MM.1S (cell line): ENCODE results near the gene KDELR3.

Experiments used
- DNase-seq: peaks from one replicate; pipeline ENCODE4 v3.0.0-alpha.2; 2015
- H2AFZ ChIP-seq: fragments of 300-600 bp; sonication (generic); 2 replicates; pipeline ENCODE4 v1.6.0; 2016; ENCODE audit warnings: antibody characterized with exemption, low read length
- H3F3A ChIP-seq: fragments of 300-600 bp; sonication (generic); 2 replicates; pipeline ENCODE4 v1.6.1; 2016; ENCODE audit warnings: mild to moderate bottlenecking, antibody characterized with exemption, low read length, moderate library complexity, mixed read lengths; ENCODE audit not compliant: insufficient read depth
- H3K27ac ChIP-seq: fragments of 300-600 bp; sonication (generic); 2 replicates; pipeline ENCODE4 v1.5.1; 2016; ENCODE audit warnings: mild to moderate bottlenecking, low read length
- H3K27me3 ChIP-seq: fragments of 300-600 bp; sonication (generic); replicated peaks from 2 replicates; pipeline ENCODE4 v1.6.0; 2016; ENCODE audit warnings: low read length; ENCODE audit not compliant: insufficient read depth
- H3K36me3 ChIP-seq: fragments of 300-600 bp; sonication (generic); replicated peaks from 2 replicates; pipeline ENCODE4 v1.6.1; 2016; ENCODE audit warnings: mild to moderate bottlenecking, low read length, mixed read lengths; ENCODE audit not compliant: insufficient read depth
- H3K4me1 ChIP-seq: fragments of 300-600 bp; sonication (generic); 2 replicates; pipeline ENCODE4 v1.6.1; 2016; ENCODE audit warnings: low read length, mixed read lengths
- H3K4me2 ChIP-seq: fragments of 300-600 bp; sonication (generic); 2 replicates; pipeline ENCODE4 v1.6.0; 2016; ENCODE audit warnings: low read depth, low read length
- H3K4me3 ChIP-seq: fragments of 300-600 bp; sonication (generic); 2 replicates; pipeline ENCODE4 v1.5.1; 2016; ENCODE audit warnings: low read length, mixed read lengths
- H3K79me2 ChIP-seq: fragments of 300-600 bp; sonication (generic); 2 replicates; pipeline ENCODE4 v1.6.1; 2016; ENCODE audit warnings: mixed run types, low read length, mixed read lengths
- H3K9ac ChIP-seq: fragments of 300-600 bp; sonication (generic); 2 replicates; pipeline ENCODE4 v1.6.1; 2016; ENCODE audit warnings: low read length, mixed read lengths
- H3K9me2 ChIP-seq: fragments of 300-600 bp; sonication (generic); replicated peaks from 2 replicates; pipeline ENCODE4 v1.6.1; 2016; ENCODE audit warnings: mild to moderate bottlenecking, low read length, mixed read lengths; ENCODE audit not compliant: insufficient read depth
- H3K9me3 ChIP-seq: fragments of 300-600 bp; sonication (generic); replicated peaks from 2 replicates; pipeline ENCODE4 v1.6.1; 2016; ENCODE audit warnings: mild to moderate bottlenecking, low read length, mixed read lengths; ENCODE audit not compliant: insufficient read depth
- H4K20me1 ChIP-seq: fragments of 300-600 bp; sonication (generic); 2 replicates; pipeline ENCODE4 v1.6.1; 2016; ENCODE audit warnings: mild to moderate bottlenecking, low read length, moderate library complexity, mixed read lengths; ENCODE audit not compliant: insufficient read depth
- EZH2 ChIP-seq: fragments of 300-600 bp; sonication (generic); optimal IDR thresholded peaks from 2 replicates; pipeline ENCODE3; 2017; ENCODE audit warnings: low read depth, mild to moderate bottlenecking, antibody characterized with exemption, low read length, mixed read lengths
- EZH2phosphoT487 ChIP-seq: fragments of 300-600 bp; sonication (generic); IDR thresholded peaks from 2 replicates; pipeline ENCODE4 v1.6.1; 2018; ENCODE audit warnings: antibody characterized with exemption, low read length
- TF ChIP-seq, protein P1 (sequence below): fragments of 300-600 bp; sonication (generic); IDR thresholded peaks from 2 replicates; pipeline ENCODE4 v1.5.1; 2016; ENCODE audit warnings: antibody characterized with exemption, low read length, mixed read lengths

The KDELR3 gene

DNA sequence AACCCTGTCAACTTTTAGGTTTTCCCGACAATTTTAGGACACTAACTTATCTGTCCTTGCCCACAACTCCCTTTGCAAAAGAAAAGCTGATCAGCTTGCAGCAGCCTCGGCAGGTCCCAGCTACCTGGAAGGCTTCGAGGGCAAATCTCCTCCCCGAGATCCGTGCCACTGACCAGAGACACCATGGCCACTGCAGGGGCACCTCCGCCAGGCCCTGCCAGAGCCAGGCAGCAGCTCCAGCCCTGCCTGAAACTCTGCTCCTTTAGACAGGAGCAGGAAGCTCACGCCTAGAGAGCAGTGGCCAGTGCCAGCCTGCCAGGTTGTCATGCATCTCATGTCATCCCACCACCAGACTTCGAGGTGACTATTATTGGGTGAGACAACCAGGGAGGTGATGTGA is 34.0 kb upstream of the KDELR3 start:
- TF ChIP-seq EZH2phosphoT487 (no peak), EZH2 (no peak)
- TF ChIP-seq, protein P1, sequence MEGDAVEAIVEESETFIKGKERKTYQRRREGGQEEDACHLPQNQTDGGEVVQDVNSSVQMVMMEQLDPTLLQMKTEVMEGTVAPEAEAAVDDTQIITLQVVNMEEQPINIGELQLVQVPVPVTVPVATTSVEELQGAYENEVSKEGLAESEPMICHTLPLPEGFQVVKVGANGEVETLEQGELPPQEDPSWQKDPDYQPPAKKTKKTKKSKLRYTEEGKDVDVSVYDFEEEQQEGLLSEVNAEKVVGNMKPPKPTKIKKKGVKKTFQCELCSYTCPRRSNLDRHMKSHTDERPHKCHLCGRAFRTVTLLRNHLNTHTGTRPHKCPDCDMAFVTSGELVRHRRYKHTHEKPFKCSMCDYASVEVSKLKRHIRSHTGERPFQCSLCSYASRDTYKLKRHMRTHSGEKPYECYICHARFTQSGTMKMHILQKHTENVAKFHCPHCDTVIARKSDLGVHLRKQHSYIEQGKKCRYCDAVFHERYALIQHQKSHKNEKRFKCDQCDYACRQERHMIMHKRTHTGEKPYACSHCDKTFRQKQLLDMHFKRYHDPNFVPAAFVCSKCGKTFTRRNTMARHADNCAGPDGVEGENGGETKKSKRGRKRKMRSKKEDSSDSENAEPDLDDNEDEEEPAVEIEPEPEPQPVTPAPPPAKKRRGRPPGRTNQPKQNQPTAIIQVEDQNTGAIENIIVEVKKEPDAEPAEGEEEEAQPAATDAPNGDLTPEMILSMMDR = no peak
- Histone ChIP-seq H3K4me2 (no peak overlapping the region), H3K9me2 (no peaks in the 10 kb centered on the region), H3F3A (no peaks in the 10 kb centered on the region), H3K9me3 (no peaks in the 10 kb centered on the region), H3K27ac (no peak overlapping the region), H2AFZ (no peak overlapping the region), H4K20me1 (no peaks in the 10 kb centered on the region), H3K4me3 (no peak overlapping the region), H3K27me3 (no peaks in the 10 kb centered on the region; the same call in 1 of the 2 replicates), H3K9ac (no peak overlapping the region), H3K36me3 (no peaks in the 10 kb centered on the region), H3K79me2 (no peaks in the 10 kb centered on the region), H3K4me1 (no peaks in the 10 kb centered on the region)
- no peak for DNase-seq

- Histone ChIP-seq H3K4me1 (no peaks in the 10 kb centered on the region), H3K9me2 (no peaks in the 10 kb centered on the region), H3K9ac (no peak overlapping the region), H3K9me3 (no peaks in the 10 kb centered on the region), H3K27ac (no peak overlapping the region), H3K79me2 (no peaks in the 10 kb centered on the region), H3K36me3 (no peaks in the 10 kb centered on the region), H3K27me3 (no peaks in the 10 kb centered on the region; the same call in 1 of the 2 replicates), H3F3A (no peaks in the 10 kb centered on the region), H3K4me2 (no peak overlapping the region), H2AFZ (no peak overlapping the region), H4K20me1 (no peaks in the 10 kb centered on the region), H3K4me3 (no peak overlapping the region)
- TF ChIP-seq EZH2phosphoT487 = no peak
- TF ChIP-seq EZH2 = no peak
- TF ChIP-seq, protein P1 = no peak
- DNase-seq = no peak
These were observed 32.9 kb upstream of the KDELR3 start for GRCh38 chr22:38435010-38435409.

DNA sequence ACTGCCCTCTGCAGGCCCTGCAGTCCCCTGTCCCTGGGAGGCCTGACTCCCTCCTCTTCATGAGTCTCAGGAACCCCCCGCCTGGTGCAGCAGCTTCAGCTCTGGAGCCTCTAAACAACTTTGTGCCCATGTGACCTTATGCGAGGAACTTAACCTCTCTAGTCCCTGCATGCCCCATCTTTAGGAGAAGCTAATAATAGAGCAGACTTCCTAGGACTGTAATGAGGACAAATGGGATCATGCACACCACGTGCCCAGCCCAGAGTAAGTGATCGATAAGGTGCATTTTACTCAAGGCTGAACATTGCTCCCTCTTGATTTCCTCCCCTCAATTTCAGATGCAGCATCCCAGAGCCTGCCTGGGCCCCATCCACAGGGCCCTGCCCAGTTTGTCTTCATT is 31.9 kb upstream of the KDELR3 start:
- Histone ChIP-seq H3K9ac (no peak overlapping the region), H4K20me1 (no peaks in the 10 kb centered on the region), H3K36me3 (no peaks in the 10 kb centered on the region), H3K79me2 (no peaks in the 10 kb centered on the region), H3K27ac (no peak overlapping the region), H3K4me1 (no peaks in the 10 kb centered on the region), H3F3A (no peaks in the 10 kb centered on the region), H2AFZ (no peak overlapping the region), H3K4me3 (no peak overlapping the region), H3K9me2 (no peaks in the 10 kb centered on the region), H3K4me2 (no peak overlapping the region), H3K9me3 (no peaks in the 10 kb centered on the region), H3K27me3 (no peaks in the 10 kb centered on the region; the same call in 1 of the 2 replicates)
- no peak for DNase-seq
- TF ChIP-seq, protein P1 = no peak
- TF ChIP-seq EZH2 = no peak
- no peak for TF ChIP-seq EZH2phosphoT487
